ENCODE data around the gene BCAS3.
"Not testable (repeated sequence)": the region's sequence is repeated elsewhere in the genome, so short reads cannot be mapped to it uniquely, and the experiment has no call there.

BCAS3 gene

GRCh38 chr17:61235827-61236197 is 558.2 kb downstream of the BCAS3 start:
- Mint-ChIP-seq H3K36me3 (no peaks in the 10 kb centered on the region), H3K4me1 (peaks cover 11% of the 10 kb centered on the region), H3K4me3 (no peak overlapping the region), H3K27ac (no peak overlapping the region), H3K9me3 (no peaks in the 10 kb centered on the region)
- ATAC-seq (no peak), DNase-seq (ENCODE audit: low spot score in 2 of 2) (no peak)

- H3K9me3 Mint-ChIP-seq = no peaks in the 10 kb centered on the region
- no peak overlapping the region for H3K27ac Mint-ChIP-seq
- peaks cover 11% of the 10 kb centered on the region for H3K4me1 Mint-ChIP-seq
- H3K36me3 Mint-ChIP-seq = no peaks in the 10 kb centered on the region
- H3K4me3 Mint-ChIP-seq = no peak overlapping the region
- DNase-seq (ENCODE audit: low spot score in 2 of 2) = no peak
- no peak for ATAC-seq
Measured at GRCh38 chr17:61237275-61237674, 559.6 kb downstream of the BCAS3 start.

- Mint-ChIP-seq H3K4me3 (no peak overlapping the region), H3K27ac (no peak overlapping the region)
- no peak for DNase-seq (ENCODE audit: low spot score in 2 of 2)
Measured at GRCh38 chr17:61238455-61238933, 560.8 kb downstream of the BCAS3 start.

GRCh38 chr17:61239327-61239726 is 561.7 kb downstream of the BCAS3 start:
- H3K9me3 Mint-ChIP-seq = no peaks in the 10 kb centered on the region
- no peaks in the 10 kb centered on the region for H3K36me3 Mint-ChIP-seq
- no peak for ATAC-seq
- DNase-seq (ENCODE audit: low spot score in 2 of 2) = no peak
- peaks cover 11% of the 10 kb centered on the region for H3K4me1 Mint-ChIP-seq
- no peak overlapping the region for H3K4me3 Mint-ChIP-seq
- H3K27ac Mint-ChIP-seq = no peak overlapping the region

More at GRCh38 chr17:61238455-61238933, 560.8 kb downstream of the BCAS3 start:
- no peaks in the 10 kb centered on the region for H3K36me3 Mint-ChIP-seq
- no peak for ATAC-seq
- H3K4me1 Mint-ChIP-seq = peaks cover 11% of the 10 kb centered on the region
- H3K9me3 Mint-ChIP-seq = no peaks in the 10 kb centered on the region

GRCh38 chr17:61239953-61240352 is 562.3 kb downstream of the BCAS3 start:
- no peak for ATAC-seq
- Mint-ChIP-seq H3K4me3 (no peak overlapping the region), H3K4me1 (peaks cover 11% of the 10 kb centered on the region), H3K27ac (no peak overlapping the region), H3K9me3 (no peaks in the 10 kb centered on the region), H3K36me3 (no peaks in the 10 kb centered on the region)
- no peak for DNase-seq (ENCODE audit: low spot score in 2 of 2)

GRCh38 chr17:61240851-61241468 is 563.3 kb downstream of the BCAS3 start:
- H3K27ac Mint-ChIP-seq = no peak overlapping the region
- no peaks in the 10 kb centered on the region for H3K9me3 Mint-ChIP-seq
- H3K4me3 Mint-ChIP-seq = no peak overlapping the region
- no peaks in the 10 kb centered on the region for H3K36me3 Mint-ChIP-seq
- peaks cover 11% of the 10 kb centered on the region for H3K4me1 Mint-ChIP-seq
- DNase-seq (ENCODE audit: low spot score in 2 of 2) (no peak), ATAC-seq (no peak)

GRCh38 chr17:61244988-61245387 is 567.3 kb downstream of the BCAS3 start:
- H3K4me3 Mint-ChIP-seq; H3K27ac Mint-ChIP-seq; H3K36me3 Mint-ChIP-seq; ATAC-seq; DNase-seq (ENCODE audit: low spot score in 2 of 2); H3K9me3 Mint-ChIP-seq; H3K4me1 Mint-ChIP-seq: not testable (repeated sequence)

- Mint-ChIP-seq H3K4me1 (peaks cover 3% of the 10 kb centered on the region), H3K27ac (no peak overlapping the region), H3K4me3 (no peak overlapping the region), H3K9me3 (no peaks in the 10 kb centered on the region), H3K36me3 (no peaks in the 10 kb centered on the region)
- DNase-seq (ENCODE audit: low spot score in 2 of 2) = no peak
- no peak for ATAC-seq
Measured at GRCh38 chr17:61245706-61246135, 568.1 kb downstream of the BCAS3 start.

- H3K4me1 Mint-ChIP-seq = peaks cover 8% of the 10 kb centered on the region
- H3K9me3 Mint-ChIP-seq = no peaks in the 10 kb centered on the region
- ATAC-seq (no peak), DNase-seq (ENCODE audit: low spot score in 2 of 2) (no peak)
- no peak overlapping the region for H3K4me3 Mint-ChIP-seq
- H3K36me3 Mint-ChIP-seq = no peaks in the 10 kb centered on the region
- H3K27ac Mint-ChIP-seq = no peak overlapping the region
Measured at GRCh38 chr17:61247439-61247838, 569.8 kb downstream of the BCAS3 start.

- Mint-ChIP-seq H3K4me1 (peaks cover 8% of the 10 kb centered on the region), H3K36me3 (no peaks in the 10 kb centered on the region), H3K27ac (no peak overlapping the region), H3K9me3 (no peaks in the 10 kb centered on the region), H3K4me3 (no peak overlapping the region)
- DNase-seq (ENCODE audit: low spot score in 2 of 2) = no peak
- ATAC-seq = no peak
Measured at GRCh38 chr17:61248399-61248798, 570.7 kb downstream of the BCAS3 start.

- no peak for DNase-seq (ENCODE audit: low spot score in 2 of 2)
- Mint-ChIP-seq H3K4me1 (peaks cover 8% of the 10 kb centered on the region), H3K9me3 (no peaks in the 10 kb centered on the region), H3K27ac (peak overlapping the region; percentile 56), H3K4me3 (no peak overlapping the region), H3K36me3 (no peaks in the 10 kb centered on the region)
- ATAC-seq = no peak
Measured at GRCh38 chr17:61249649-61250299, 572.1 kb downstream of the BCAS3 start.

GRCh38 chr17:61250335-61250890 is 572.8 kb downstream of the BCAS3 start:
- no peak for ATAC-seq
- Mint-ChIP-seq H3K4me3 (no peak overlapping the region), H3K9me3 (no peaks in the 10 kb centered on the region), H3K36me3 (no peaks in the 10 kb centered on the region), H3K27ac (peak overlapping the region; percentile 56), H3K4me1 (peaks cover 8% of the 10 kb centered on the region)
- no peak for DNase-seq (ENCODE audit: low spot score in 2 of 2)

GRCh38 chr17:61251939-61252865 is 574.6 kb downstream of the BCAS3 start:
- H3K4me3 Mint-ChIP-seq = no peak overlapping the region
- no peak for ATAC-seq

GRCh38 chr17:61253362-61253761 is 575.7 kb downstream of the BCAS3 start:
- no peak overlapping the region for H3K27ac Mint-ChIP-seq
- H3K36me3 Mint-ChIP-seq = no peaks in the 10 kb centered on the region
- H3K4me1 Mint-ChIP-seq = peaks cover 8% of the 10 kb centered on the region
- ATAC-seq (no peak), DNase-seq (ENCODE audit: low spot score in 2 of 2) (no peak)
- no peak overlapping the region for H3K4me3 Mint-ChIP-seq
- no peaks in the 10 kb centered on the region for H3K9me3 Mint-ChIP-seq

More at GRCh38 chr17:61251939-61252865, 574.6 kb downstream of the BCAS3 start:
- DNase-seq (ENCODE audit: low spot score in 2 of 2) = no peak
- Mint-ChIP-seq H3K27ac (peak overlapping the region; percentile 32), H3K9me3 (no peaks in the 10 kb centered on the region), H3K4me1 (peaks cover 8% of the 10 kb centered on the region), H3K36me3 (no peaks in the 10 kb centered on the region)

GRCh38 chr17:61253937-61254574 is 576.4 kb downstream of the BCAS3 start:
- Mint-ChIP-seq H3K4me3 (no peak overlapping the region), H3K36me3 (no peaks in the 10 kb centered on the region), H3K4me1 (peaks cover 8% of the 10 kb centered on the region), H3K27ac (no peak overlapping the region), H3K9me3 (no peaks in the 10 kb centered on the region)
- DNase-seq (ENCODE audit: low spot score in 2 of 2) (no peak), ATAC-seq (no peak)

Measured in stimulated activated effector memory CD8-positive, alpha-beta T cell treated with anti-CD3 and anti-CD28 coated beads, Interleukin-12 subunit alpha, Interleukin-12 subunit beta, amount 100 ng/mL, for 72 hours (primary cell).